Neutrophil (primary cell): ENCODE results near the gene WIPF3.

Experiments
- H3K27ac ChIP-seq: fragments of 200-600 bp; sonication (generic); 2 replicates; pipeline ENCODE4 v1.5.1; 2016; ENCODE audit warnings: mild to moderate bottlenecking, moderate library complexity
- H3K27me3 ChIP-seq: fragments of 200-600 bp; sonication (generic); 2 replicates; pipeline ENCODE4 v1.6.0; 2016; ENCODE audit warnings: mild to moderate bottlenecking
- H3K36me3 ChIP-seq: fragments of 200-600 bp; sonication (generic); 2 replicates; pipeline ENCODE4 v1.5.1; 2017
- H3K4me1 ChIP-seq, 2 experiments: fragments of 200-600 bp in 1 of 2; sonication (generic) in 1 of 2; 1 replicate in 1 of 2; 2 replicates in 1 of 2; pipeline versions ENCODE4 v1.5.1 to v1.6.1; 2013 to 2016; ENCODE audit warnings: low read depth in 1 of 2, low read length in 1 of 2, mild to moderate bottlenecking in 1 of 2, moderate library complexity in 1 of 2; ENCODE audit not compliant: control insufficient read depth in 1 of 2, insufficient read depth in 1 of 2
- H3K4me3 ChIP-seq, 2 experiments: fragments of 200-600 bp in 1 of 2; sonication (generic) in 1 of 2; 1 replicate in 1 of 2; 2 replicates in 1 of 2; pipeline ENCODE4 v1.5.1; 2013 to 2016; ENCODE audit warnings: low read depth in 1 of 2, low read length in 1 of 2, mild to moderate bottlenecking in 1 of 2, moderate library complexity in 1 of 2
- H3K9me3 ChIP-seq: fragments of 200-600 bp; sonication (generic); 2 replicates; pipeline ENCODE4 v1.5.1; 2016
- TF ChIP-seq, protein P1 (sequence below): fragments of 200-600 bp; sonication (generic); IDR thresholded peaks from 2 replicates; pipeline ENCODE4 v1.5.1; 2016; ENCODE audit warnings: antibody characterized with exemption

WIPF3 gene

DNA sequence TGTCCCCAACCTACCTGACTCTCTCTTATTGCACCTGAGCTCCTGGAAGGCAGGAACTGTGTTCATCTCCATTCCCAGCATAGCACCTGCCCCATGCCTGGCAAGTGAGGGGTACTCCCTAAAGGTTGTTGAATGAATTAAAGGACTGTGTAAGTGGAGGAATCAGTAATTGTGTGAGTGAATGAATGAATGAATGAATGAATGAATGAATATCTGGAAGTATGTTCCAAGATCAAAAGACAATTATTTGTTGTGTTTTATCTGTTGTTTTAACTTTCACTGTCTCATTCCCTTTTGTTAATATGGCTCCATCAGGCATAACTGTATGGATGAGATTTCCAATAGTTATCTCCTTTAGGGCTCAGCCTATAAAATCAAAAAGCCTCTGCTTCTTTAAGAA lies 4.0 kb downstream of the WIPF3 start:
- Histone ChIP-seq H3K27ac (no peak overlapping the region), H3K27me3 (peaks cover 98% of the 10 kb centered on the region)

DNA sequence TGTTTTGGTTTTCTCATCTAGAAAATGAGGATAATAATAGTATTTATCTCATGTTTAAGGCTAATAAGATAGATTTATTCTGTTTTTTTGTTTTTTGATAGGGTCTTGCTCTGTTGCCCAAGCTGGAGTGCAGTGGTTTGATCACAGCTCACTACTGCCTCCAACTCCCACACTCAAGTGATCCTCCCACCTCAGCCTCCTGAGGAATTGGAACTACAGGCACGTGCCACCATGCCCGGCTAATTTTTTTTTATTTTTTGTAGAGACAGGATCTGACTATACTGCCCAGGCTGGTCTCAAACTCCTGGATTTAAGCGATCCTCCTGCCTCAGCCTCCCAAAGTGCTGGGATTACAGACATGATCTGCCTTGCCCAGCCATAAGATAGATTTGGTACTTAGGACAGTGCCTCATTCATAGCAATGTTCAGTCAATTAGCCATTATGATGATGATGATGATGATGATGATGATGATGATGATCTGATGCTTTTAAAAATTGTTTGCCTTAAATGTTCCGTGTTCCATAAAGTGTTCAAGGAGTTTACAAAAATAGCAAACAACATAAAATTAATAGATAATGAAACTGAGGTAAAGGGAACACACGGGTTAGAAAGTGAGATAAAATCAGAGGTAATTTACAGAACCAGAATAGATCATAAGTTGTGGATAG lies 4.6 kb downstream of the WIPF3 start:
- TF ChIP-seq, protein P1, sequence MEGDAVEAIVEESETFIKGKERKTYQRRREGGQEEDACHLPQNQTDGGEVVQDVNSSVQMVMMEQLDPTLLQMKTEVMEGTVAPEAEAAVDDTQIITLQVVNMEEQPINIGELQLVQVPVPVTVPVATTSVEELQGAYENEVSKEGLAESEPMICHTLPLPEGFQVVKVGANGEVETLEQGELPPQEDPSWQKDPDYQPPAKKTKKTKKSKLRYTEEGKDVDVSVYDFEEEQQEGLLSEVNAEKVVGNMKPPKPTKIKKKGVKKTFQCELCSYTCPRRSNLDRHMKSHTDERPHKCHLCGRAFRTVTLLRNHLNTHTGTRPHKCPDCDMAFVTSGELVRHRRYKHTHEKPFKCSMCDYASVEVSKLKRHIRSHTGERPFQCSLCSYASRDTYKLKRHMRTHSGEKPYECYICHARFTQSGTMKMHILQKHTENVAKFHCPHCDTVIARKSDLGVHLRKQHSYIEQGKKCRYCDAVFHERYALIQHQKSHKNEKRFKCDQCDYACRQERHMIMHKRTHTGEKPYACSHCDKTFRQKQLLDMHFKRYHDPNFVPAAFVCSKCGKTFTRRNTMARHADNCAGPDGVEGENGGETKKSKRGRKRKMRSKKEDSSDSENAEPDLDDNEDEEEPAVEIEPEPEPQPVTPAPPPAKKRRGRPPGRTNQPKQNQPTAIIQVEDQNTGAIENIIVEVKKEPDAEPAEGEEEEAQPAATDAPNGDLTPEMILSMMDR, result no peak
- Histone ChIP-seq H3K4me1 (peaks cover 0 to 11% of the 10 kb centered on the region in 2 experiments), H3K9me3 (no peaks in the 10 kb centered on the region), H3K4me3 (no peak overlapping the region), H3K36me3 (no peaks in the 10 kb centered on the region), H3K27ac (no peak overlapping the region), H3K27me3 (peaks cover 97% of the 10 kb centered on the region)

More for the DNA sequence above, 4.0 kb downstream of the WIPF3 start:
- TF ChIP-seq, protein P1, result no peak
- no peaks in the 10 kb centered on the region for H3K36me3 ChIP-seq
- no peaks in the 10 kb centered on the region for H3K9me3 ChIP-seq
- H3K4me1 ChIP-seq, result peaks cover 0 to 11% of the 10 kb centered on the region in 2 experiments
- H3K4me3 ChIP-seq, result no peak overlapping the region

DNA sequence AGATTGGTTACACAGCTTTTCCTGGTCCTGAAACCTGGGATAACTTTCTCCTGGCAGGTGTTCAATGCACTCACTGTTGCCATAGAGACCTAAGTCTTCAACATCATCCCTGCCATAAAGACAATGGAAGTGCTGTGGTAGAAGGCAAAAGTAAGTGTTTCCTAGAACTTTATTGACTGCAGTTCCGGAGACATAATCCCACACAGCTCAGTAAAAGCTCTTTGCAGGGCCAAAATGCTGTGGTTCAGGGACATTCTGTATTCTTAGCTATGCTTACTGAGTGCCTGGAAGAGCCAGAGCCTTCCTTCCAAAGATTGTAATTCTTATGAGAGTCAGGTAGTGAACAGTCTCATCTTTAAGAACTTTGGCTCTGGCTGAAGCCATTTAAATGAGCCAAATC lies 5.3 kb downstream of the WIPF3 start:
- Histone ChIP-seq H3K27ac (no peak overlapping the region), H3K27me3 (peaks cover 91% of the 10 kb centered on the region), H3K36me3 (no peaks in the 10 kb centered on the region), H3K4me3 (no peak overlapping the region), H3K9me3 (no peaks in the 10 kb centered on the region), H3K4me1 (peaks cover 0 to 9% of the 10 kb centered on the region in 2 experiments)
- TF ChIP-seq, protein P1, result no peak

DNA sequence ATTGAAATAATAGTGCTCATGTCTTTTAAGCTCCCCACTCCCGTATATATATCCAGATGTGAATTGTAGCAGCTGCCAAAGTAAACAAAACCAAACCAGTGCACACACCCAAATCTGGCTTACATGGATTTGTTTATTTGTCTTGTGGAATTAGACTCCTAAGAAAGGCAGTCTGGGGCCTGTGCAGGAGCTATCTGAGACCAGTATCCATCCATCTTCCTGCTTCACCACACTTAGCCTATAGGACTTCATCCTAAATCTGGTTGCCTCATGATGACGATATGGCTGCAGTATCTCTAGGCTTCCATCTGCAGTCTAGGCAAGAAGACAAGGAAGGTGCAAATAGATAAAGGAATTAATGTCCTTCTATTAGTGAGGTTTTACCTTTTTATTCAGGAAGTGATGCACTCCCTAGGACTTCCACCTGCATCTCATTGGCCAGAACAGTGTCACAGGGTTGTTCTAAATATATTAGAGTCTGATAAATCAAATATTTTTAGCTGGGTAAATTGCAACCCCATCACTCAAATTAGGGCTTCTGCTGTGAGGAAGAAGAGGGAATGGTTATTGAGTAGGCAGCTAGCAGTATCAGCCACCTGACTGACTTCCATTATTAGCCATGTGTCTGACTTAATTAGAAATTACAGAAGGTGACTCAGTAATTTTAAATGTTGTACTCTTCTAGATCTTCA lies 6.0 kb downstream of the WIPF3 start:
- Histone ChIP-seq H3K27ac (no peak overlapping the region), H3K4me3 (no peak overlapping the region), H3K4me1 (peaks cover 0 to 2% of the 10 kb centered on the region in 2 experiments), H3K36me3 (no peaks in the 10 kb centered on the region), H3K27me3 (peaks cover 83% of the 10 kb centered on the region), H3K9me3 (no peaks in the 10 kb centered on the region)
- TF ChIP-seq, protein P1, result no peak

DNA sequence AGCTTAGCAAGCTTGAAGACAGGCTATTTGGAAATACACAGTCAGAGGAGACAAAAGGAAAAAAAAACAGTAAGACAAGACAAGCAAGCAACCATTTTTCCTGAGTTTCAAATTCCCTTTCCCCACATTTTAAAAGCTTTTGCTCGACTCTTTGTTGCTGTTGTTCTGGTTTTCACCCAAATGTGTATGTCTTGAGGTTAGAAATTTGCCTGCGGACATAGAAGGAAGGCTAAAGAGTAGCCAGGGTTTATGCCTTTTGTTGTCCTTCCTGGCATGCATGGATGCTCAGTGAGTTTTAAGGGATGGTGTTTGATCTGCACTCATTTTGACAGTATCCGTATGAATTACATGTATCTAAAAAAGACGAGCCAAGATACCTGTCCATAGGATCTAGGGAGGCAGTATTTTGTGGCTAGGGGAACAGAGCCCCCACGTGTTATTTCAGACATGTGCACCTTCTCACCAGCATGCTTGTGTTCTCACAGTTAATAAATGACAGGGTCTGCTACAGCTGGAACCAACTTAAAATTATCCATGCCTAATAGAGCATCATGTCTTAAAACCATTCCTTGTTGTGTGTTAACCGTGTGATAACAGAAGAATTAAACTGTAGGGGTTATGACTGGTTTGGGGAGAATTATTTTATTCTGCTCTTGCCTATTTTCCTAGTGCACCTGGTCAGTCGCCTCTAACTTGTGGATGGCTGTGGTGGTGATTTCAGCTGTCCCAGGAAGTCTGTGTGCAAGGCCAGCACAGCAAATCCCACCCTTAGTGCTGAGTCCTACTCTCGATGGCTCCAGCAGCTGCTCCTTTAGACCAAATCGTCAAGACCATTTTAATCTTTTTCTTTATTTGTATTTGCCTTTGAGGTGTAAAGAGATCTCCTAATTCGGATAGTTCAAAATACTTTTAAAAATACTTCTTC lies 9.1 kb downstream of the WIPF3 start:
- Histone ChIP-seq H3K4me1 (no peaks in the 10 kb centered on the region), H3K36me3 (no peaks in the 10 kb centered on the region)
- TF ChIP-seq, protein P1, result no peak

More for the DNA sequence above, 9.1 kb downstream of the WIPF3 start:
- Histone ChIP-seq H3K27ac (no peak overlapping the region), H3K9me3 (no peaks in the 10 kb centered on the region), H3K27me3 (peaks cover 52% of the 10 kb centered on the region), H3K4me3 (no peak overlapping the region)
